HEK293T (cell line): ENCODE data around the gene TMEM33.

Experiments
- BHLHE40 ChIP-seq: fragments of 450-650 bp; IDR thresholded peaks from 2 replicates; pipeline ENCODE4 v1.6.1; 2016; ENCODE audit warnings: mild to moderate bottlenecking, moderate library complexity, borderline replicate concordance
- FOXM1 ChIP-seq: fragments of 450-650 bp; IDR thresholded peaks from 2 replicates; pipeline ENCODE4 v1.6.1; 2017; ENCODE audit warnings: mild to moderate bottlenecking, borderline replicate concordance
- HDGF ChIP-seq: fragments of 450-650 bp; IDR thresholded peaks from 2 replicates; pipeline ENCODE4 v1.6.1; 2017; ENCODE audit warnings: antibody characterized with exemption, borderline replicate concordance
- L3MBTL2 ChIP-seq: fragments of 450-650 bp; conservative IDR thresholded peaks from 2 replicates; pipeline ENCODE4 v1.6.1; 2016; ENCODE audit warnings: mild to moderate bottlenecking
- NFRKB ChIP-seq: fragments of 450-650 bp; IDR thresholded peaks from 2 replicates; pipeline ENCODE4 v1.6.1; 2016; ENCODE audit warnings: mild to moderate bottlenecking, moderate library complexity
- SP1 ChIP-seq: fragments of 450-650 bp; IDR thresholded peaks from 2 replicates; pipeline ENCODE4 v1.6.1; 2017
- ZNF384 ChIP-seq: fragments of 450-650 bp; IDR thresholded peaks from 2 replicates; pipeline ENCODE4 v1.6.1; 2016
- TF ChIP-seq, protein P1 (sequence below): fragments of 450-650 bp; IDR thresholded peaks from 2 replicates; pipeline ENCODE4 v1.6.1; 2016

DNA sequence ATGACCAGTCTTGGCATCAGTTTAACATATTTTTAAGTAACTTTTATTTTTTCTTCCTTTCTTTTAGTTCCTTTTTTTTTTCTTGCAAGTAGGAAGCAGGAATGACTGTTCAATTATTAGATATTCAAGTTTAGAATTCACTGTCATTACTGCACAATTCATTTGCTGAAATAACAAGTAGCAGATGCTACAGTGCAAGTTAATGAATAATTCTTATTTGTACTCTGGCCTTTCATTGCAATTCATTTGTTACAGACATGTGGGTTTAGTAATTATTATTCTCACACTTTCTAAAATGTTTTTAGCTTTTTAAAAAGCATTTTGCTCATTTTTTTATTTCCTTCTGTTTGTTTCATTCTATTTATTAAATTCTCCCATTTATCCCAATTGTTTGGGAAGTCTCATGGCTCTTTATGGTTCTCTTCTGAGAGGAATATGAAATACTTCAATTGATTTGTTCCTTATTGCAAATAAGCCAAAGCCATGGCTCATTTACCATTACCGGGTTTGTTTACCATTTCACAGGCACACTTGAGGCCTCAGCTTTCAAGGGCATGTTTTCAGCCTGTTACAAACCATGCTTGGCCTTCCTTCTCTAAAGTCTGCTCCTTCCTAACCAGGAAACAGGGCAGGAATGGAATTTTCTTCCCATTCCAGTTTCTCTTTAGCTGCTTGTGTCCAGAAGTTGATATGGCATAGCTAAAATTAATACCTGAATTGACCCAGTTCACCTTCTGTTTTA lies 41.7 kb downstream of the TMEM33 start:
- TF ChIP-seq BHLHE40 (no peak), ZNF384 (no peak), L3MBTL2 (no peak), HDGF (no peak), SP1 (no peak), NFRKB (no peak), FOXM1 (no peak)
- TF ChIP-seq, protein P1, sequence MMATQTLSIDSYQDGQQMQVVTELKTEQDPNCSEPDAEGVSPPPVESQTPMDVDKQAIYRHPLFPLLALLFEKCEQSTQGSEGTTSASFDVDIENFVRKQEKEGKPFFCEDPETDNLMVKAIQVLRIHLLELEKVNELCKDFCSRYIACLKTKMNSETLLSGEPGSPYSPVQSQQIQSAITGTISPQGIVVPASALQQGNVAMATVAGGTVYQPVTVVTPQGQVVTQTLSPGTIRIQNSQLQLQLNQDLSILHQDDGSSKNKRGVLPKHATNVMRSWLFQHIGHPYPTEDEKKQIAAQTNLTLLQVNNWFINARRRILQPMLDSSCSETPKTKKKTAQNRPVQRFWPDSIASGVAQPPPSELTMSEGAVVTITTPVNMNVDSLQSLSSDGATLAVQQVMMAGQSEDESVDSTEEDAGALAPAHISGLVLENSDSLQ: no peak
